ENCODE data around the gene ID4. TPM values are rescaled to one million over a fixed set of nuclear protein-coding genes. Genes with fewer than 3 reads are reported as not detected.
"Not testable (repeated sequence)": the region's sequence is repeated elsewhere in the genome, so short reads cannot be mapped to it uniquely, and the experiment has no call there.

ID4 gene
- total RNA-seq, 1 donor from 2014 or later: 139 TPM

DNA sequence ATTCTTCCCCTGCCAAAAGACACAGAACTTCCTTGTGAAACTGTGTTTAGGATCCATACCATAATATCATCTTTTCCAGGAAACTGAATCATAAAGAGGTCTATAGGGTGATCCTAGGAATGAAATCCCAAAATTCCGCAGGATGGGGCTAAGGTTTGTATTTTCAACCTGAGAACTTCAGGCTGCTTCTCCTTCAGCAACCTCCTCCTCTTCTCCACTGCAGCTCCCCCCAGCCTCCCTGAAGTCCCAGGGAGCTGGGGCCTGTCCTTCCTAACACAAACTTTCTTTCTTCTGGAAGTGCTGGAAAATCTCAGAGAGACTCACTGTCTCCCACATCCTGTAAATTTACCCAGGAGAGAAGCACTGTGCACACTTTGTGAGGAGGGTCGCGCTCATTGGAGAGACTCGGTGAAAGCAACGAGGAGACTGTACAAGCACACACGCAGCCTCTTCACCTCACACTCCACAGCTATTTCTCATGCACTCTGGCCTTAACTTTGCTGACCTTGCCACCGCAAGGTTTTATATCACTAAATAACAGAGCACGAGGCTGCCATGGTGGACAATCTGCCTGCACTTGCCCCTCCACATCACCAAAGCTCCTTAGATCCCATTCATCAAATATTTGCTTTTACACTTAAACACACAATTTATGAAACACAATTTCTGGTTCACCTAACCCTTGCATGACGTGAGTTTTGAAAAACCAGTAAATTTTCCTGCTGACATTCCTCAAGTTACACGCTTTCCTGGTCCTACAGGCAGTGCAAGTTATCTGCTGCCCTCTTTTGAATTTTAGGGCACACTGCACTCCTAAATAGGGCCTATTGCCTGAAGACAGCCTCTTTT is 14.3 kb downstream of the ID4 start:
- H3K27me3 Mint-ChIP-seq (ENCODE audit: low read depth): no peaks in the 10 kb centered on the region
- peak overlapping the region; percentile 95 for H3K27ac Mint-ChIP-seq (ENCODE audit: unreplicated experiment)
- H3K4me3 Mint-ChIP-seq (ENCODE audit: unreplicated experiment): peak overlapping the region; percentile 69
- H3K36me3 Mint-ChIP-seq (ENCODE audit: low read depth): no peaks in the 10 kb centered on the region
- no peak for DNase-seq (ENCODE audit: low spot score)
- peaks cover 36% of the 10 kb centered on the region for H3K4me1 Mint-ChIP-seq (ENCODE audit: low read depth)
- H3K9me3 Mint-ChIP-seq (ENCODE audit: low read depth): no peaks in the 10 kb centered on the region
- TF ChIP-seq, protein P1, sequence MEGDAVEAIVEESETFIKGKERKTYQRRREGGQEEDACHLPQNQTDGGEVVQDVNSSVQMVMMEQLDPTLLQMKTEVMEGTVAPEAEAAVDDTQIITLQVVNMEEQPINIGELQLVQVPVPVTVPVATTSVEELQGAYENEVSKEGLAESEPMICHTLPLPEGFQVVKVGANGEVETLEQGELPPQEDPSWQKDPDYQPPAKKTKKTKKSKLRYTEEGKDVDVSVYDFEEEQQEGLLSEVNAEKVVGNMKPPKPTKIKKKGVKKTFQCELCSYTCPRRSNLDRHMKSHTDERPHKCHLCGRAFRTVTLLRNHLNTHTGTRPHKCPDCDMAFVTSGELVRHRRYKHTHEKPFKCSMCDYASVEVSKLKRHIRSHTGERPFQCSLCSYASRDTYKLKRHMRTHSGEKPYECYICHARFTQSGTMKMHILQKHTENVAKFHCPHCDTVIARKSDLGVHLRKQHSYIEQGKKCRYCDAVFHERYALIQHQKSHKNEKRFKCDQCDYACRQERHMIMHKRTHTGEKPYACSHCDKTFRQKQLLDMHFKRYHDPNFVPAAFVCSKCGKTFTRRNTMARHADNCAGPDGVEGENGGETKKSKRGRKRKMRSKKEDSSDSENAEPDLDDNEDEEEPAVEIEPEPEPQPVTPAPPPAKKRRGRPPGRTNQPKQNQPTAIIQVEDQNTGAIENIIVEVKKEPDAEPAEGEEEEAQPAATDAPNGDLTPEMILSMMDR (IDR thresholded peaks at IDR 0.05): peak; percentile 97

DNA sequence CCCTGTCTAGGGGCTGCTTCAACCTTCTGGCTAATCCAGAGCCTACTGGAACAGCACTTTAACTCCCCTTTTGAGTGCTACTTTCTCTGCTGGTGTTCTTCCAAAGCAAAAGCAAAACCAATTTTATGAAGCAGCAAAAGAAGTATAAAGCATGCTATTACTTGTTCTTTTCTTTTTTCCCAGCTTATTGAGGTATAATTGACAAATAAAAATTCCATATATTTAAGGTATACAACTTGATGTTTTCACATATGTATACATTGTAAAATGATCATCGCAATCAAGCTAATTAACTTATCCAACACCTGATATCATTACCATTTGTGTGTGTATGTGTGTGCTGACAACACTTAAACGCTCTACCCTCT is 14.9 kb downstream of the ID4 start:
- H3K27ac Mint-ChIP-seq (ENCODE audit: unreplicated experiment): no peak overlapping the region
- H3K9me3 Mint-ChIP-seq (ENCODE audit: low read depth): no peaks in the 10 kb centered on the region
- TF ChIP-seq, protein P1 (IDR thresholded peaks at IDR 0.05): peak; percentile 53
- H3K27me3 Mint-ChIP-seq (ENCODE audit: low read depth): no peaks in the 10 kb centered on the region
- no peak for DNase-seq (ENCODE audit: low spot score)
- H3K4me3 Mint-ChIP-seq (ENCODE audit: unreplicated experiment): no peak overlapping the region
- no peaks in the 10 kb centered on the region for H3K36me3 Mint-ChIP-seq (ENCODE audit: low read depth)
- peaks cover 34% of the 10 kb centered on the region for H3K4me1 Mint-ChIP-seq (ENCODE audit: low read depth)

DNA sequence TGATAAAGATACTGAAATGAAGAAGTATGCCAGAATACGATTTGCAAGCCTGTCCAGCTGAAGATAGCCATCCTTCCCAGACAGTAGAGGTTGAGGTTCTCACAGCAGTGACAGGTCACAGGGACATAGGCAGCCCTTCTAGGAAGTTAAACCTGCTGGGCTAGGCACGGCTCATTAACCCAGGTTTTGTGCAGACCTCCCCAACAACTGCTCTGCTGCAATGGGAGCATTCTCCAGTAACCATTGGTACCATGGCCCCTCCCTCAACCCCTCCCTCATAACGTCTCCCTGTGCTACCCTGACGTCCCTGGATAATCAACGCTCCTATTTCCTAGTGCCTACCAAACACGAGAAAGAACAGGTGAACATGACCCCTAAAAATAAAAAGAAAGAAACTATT is 15.8 kb downstream of the ID4 start:
- no peak overlapping the region for H3K4me3 Mint-ChIP-seq (ENCODE audit: unreplicated experiment)
- no peaks in the 10 kb centered on the region for H3K9me3 Mint-ChIP-seq (ENCODE audit: low read depth)
- DNase-seq (ENCODE audit: low spot score): no peak
- no peaks in the 10 kb centered on the region for H3K27me3 Mint-ChIP-seq (ENCODE audit: low read depth)
- H3K4me1 Mint-ChIP-seq (ENCODE audit: low read depth): peaks cover 34% of the 10 kb centered on the region
- no peaks in the 10 kb centered on the region for H3K36me3 Mint-ChIP-seq (ENCODE audit: low read depth)
- no peak overlapping the region for H3K27ac Mint-ChIP-seq (ENCODE audit: unreplicated experiment)
- TF ChIP-seq, protein P1 (IDR thresholded peaks at IDR 0.05): no peak

DNA sequence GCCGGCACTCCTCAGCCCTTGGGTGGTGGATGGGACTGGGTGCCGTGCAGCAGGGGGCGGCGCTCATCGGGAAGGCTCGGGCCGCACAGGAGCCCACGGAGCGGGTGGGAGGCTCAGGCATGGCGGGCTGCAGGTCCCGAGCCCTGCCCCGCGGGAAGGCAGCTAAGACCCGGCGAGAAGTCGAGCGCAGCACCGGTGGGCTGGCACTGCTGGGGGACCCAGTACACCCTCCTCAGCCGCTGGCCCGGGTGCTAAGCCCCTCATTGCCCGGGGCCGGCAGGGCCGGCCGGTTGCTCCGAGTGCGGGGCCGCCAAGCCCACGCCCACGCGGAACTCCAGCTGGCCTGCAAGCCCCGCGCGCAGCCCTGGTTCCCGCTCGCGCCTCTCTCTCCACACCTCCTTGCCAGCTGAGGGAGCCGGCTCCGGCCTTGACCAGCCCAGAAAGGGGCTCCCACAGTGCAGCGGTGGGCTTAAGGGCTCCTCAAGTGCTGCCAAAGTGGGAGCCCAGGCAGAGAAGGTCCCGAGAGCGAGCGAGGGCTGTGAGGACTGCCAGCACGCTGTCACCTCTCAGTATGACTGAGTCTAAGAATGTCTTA is 17.3 kb downstream of the ID4 start:
- H3K9me3 Mint-ChIP-seq (ENCODE audit: low read depth); H3K27ac Mint-ChIP-seq (ENCODE audit: unreplicated experiment); H3K4me3 Mint-ChIP-seq (ENCODE audit: unreplicated experiment); H3K36me3 Mint-ChIP-seq (ENCODE audit: low read depth); DNase-seq (ENCODE audit: low spot score); H3K27me3 Mint-ChIP-seq (ENCODE audit: low read depth): not testable (repeated sequence)
- peaks cover 24% of the 10 kb centered on the region for H3K4me1 Mint-ChIP-seq (ENCODE audit: low read depth)

DNA sequence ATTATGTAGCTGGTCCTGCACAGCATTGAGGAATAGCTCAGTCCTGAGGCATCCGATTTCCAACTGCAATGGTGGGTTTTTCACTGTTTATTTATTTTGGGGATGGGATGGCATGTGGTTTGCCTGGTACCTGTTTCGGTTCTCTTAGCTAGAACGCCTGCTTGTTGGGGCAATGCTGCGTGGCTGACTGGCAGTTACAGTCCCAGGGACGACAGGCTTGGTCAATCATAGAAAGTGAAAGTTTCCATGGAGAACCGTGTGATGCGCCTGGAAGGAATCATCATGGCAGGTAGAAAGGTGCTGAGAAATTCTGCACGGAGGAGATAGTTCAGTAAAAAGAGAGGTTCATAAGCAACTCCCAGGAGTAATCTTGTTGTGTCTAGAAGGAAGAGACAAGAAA is 18.4 kb downstream of the ID4 start:
- Mint-ChIP-seq H3K4me1 (ENCODE audit: low read depth) (peaks cover 13% of the 10 kb centered on the region), H3K27ac (ENCODE audit: unreplicated experiment) (no peak overlapping the region), H3K27me3 (ENCODE audit: low read depth) (no peaks in the 10 kb centered on the region), H3K9me3 (ENCODE audit: low read depth) (no peaks in the 10 kb centered on the region), H3K4me3 (ENCODE audit: unreplicated experiment) (no peak overlapping the region), H3K36me3 (ENCODE audit: low read depth) (no peaks in the 10 kb centered on the region)
- TF ChIP-seq, protein P1 (IDR thresholded peaks at IDR 0.05): no peak
- DNase-seq (ENCODE audit: low spot score): no peak
